Measurements from ENCODE around the gene AAK1.

DNA sequence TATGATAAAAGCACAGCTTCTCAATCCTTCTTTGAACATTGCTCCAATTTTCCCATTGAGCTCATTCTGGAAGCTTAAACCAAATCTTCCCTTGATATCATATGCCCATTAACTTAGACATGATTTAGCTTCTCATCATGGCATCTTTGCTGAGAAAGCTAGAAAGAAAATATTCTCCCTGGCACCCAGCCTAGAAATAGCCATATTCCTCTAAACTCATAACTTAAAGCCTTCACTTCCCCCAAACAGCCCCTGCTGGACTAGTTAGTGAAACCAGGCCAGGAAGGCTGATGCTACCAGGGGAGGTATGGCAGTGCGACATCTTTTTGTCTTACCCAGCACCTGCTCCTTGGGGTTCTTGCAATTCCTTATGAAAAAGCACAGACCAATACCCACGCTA, 4.3 kb downstream of the AAK1 start:
- TF ChIP-seq, protein P1, sequence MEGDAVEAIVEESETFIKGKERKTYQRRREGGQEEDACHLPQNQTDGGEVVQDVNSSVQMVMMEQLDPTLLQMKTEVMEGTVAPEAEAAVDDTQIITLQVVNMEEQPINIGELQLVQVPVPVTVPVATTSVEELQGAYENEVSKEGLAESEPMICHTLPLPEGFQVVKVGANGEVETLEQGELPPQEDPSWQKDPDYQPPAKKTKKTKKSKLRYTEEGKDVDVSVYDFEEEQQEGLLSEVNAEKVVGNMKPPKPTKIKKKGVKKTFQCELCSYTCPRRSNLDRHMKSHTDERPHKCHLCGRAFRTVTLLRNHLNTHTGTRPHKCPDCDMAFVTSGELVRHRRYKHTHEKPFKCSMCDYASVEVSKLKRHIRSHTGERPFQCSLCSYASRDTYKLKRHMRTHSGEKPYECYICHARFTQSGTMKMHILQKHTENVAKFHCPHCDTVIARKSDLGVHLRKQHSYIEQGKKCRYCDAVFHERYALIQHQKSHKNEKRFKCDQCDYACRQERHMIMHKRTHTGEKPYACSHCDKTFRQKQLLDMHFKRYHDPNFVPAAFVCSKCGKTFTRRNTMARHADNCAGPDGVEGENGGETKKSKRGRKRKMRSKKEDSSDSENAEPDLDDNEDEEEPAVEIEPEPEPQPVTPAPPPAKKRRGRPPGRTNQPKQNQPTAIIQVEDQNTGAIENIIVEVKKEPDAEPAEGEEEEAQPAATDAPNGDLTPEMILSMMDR (conservative IDR thresholded peaks at IDR 0.05; ENCODE audit: low read depth, low read length), result no peak
- TF ChIP-seq EZH2phosphoT487 (IDR thresholded peaks at IDR 0.05; ENCODE audit: borderline replicate concordance, low read length) (no peak), EZH2 (IDR thresholded peaks at IDR 0.05; ENCODE audit: low read length, unreplicated experiment) (no peak)
